ENCODE measurements around the gene TTL.
"Not testable (repeated sequence)": the region's sequence is repeated elsewhere in the genome, so short reads cannot be mapped to it uniquely, and the experiment has no call there.

The TTL gene

DNA sequence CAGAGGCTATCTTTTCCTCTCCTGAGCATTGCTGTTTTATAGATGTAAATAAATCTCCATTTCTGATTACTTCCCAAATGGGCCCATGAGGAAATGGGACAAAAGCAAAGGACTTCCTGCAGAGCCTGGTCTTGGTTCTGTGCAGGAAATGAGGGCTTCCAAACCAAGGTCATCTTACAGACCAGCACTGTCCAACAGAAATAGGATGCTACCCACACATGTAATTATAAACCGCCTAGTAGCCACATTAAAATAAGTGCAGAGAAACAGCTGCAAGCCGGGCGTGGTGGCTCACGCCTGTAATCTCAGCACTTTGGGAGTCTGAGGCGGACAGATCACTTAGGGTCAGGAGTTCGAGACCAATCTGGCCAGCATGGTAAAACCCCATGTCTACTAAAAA, 6.2 kb downstream of the TTL start:
- Mint-ChIP-seq H3K27me3 (no peaks in the 10 kb centered on the region), H3K4me3 (no peak overlapping the region), H3K36me3 (peaks cover 2% of the 10 kb centered on the region), H3K9me3 (ENCODE audit: low read depth) (no peaks in the 10 kb centered on the region), H3K4me1 (ENCODE audit: low read depth) (peaks cover 14% of the 10 kb centered on the region), H3K27ac (no peak overlapping the region)

DNA sequence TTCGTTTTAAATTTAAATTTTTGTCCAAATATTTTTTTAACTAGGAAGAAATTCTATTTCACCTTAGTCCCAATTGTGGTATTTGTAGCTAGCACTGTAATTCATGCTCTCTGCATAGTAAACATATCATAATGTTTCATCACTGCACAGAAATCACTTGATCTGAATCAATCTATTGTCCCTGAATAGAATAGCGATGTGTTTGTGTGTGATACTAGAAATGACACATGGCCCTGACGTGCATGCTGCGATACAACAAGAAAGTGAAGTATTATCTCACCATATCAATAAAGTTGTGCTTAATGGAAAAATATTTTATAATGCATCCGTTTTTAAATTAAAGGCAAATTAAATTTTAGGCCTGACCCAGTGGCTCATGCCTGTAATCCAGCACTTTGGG, 10.0 kb downstream of the TTL start:
- no peak overlapping the region for H3K27ac Mint-ChIP-seq
- H3K27me3 Mint-ChIP-seq = no peaks in the 10 kb centered on the region
- no peaks in the 10 kb centered on the region for H3K9me3 Mint-ChIP-seq (ENCODE audit: low read depth)
- H3K36me3 Mint-ChIP-seq = peaks cover 3% of the 10 kb centered on the region
- no peak overlapping the region for H3K4me3 Mint-ChIP-seq
- peaks cover 4% of the 10 kb centered on the region for H3K4me1 Mint-ChIP-seq (ENCODE audit: low read depth)

DNA sequence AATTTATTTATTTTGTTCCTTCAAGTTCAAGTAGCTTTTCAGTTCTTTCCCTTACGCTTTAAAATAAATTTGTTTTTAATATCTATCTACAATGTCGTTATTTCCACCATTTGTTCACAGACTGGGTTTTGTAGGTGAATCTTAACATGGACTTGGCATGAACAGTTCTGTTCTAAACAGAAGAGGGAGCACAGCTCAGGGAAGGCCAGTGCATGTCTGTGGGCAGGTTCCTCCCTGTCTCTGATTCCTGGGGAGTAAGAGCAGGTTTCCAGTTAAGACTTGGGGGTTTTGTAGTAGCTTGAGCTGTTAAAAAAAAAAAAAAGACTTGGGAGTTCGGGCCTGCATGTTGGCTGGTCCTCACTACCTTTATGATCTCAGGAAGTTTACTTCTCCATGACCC, 11.1 kb downstream of the TTL start:
- Mint-ChIP-seq H3K4me3 (no peak overlapping the region), H3K27me3 (no peaks in the 10 kb centered on the region), H3K27ac (no peak overlapping the region), H3K9me3 (ENCODE audit: low read depth) (no peaks in the 10 kb centered on the region), H3K36me3 (peaks cover 3% of the 10 kb centered on the region), H3K4me1 (ENCODE audit: low read depth) (no peaks in the 10 kb centered on the region)

DNA sequence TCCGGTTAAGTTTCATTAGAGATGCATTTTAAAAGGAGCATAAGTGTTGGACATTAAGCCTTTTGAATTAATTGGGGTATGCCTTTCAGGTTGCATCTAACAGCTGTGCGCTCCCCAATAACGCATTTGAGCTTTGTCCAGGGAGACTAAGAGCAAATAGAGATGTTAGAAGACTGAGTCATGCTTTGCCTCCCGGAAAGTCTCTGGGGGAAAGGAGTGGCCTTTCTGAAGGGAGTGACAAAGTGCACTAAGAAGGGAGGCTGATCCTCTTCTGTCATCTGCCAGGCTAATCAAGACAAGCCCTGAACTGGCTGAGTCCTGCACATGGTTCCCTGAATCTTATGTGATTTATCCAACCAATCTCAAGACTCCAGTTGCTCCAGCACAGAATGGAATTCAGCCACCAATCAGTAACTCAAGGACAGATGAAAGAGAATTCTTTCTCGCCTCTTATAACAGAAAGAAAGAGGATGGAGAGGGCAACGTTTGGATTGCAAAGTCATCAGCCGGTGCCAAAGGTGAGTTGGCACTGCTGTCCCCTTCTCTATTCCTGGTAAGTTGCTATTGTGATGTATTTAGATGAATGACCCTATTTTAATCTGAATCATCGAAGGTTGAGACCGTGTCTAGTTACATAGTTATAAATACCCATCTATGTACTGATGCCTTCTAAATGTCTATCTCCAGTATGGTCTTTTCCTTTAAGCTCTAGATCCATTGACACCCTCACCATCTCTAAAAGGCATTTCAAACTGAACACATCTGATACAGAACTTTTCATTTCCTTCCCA, 12.1 kb downstream of the TTL start:
- no peak overlapping the region for H3K27ac Mint-ChIP-seq
- no peak overlapping the region for H3K4me3 Mint-ChIP-seq
- H3K9me3 Mint-ChIP-seq (ENCODE audit: low read depth) = no peaks in the 10 kb centered on the region
- peaks cover 3% of the 10 kb centered on the region for H3K36me3 Mint-ChIP-seq
- H3K27me3 Mint-ChIP-seq = no peaks in the 10 kb centered on the region
- no peaks in the 10 kb centered on the region for H3K4me1 Mint-ChIP-seq (ENCODE audit: low read depth)

DNA sequence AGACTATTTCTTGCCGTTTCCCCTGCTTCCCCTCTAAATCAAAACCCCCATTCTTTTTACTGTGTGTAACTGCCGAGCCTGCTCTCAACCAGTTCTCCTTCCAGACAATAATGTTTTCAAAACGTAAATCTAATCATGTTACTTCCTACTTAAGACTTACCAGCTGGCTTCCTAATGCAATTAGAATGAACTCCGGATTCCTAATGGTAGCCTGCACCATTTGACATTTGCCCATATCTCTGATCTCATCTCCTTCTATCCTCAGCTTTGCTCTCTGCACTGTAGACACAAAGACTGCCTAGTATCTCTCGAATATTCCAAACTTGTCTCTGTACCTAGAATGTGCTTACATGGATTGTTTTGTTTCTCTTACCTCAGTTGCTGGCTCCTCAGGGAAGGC, 12.9 kb downstream of the TTL start:
- no peaks in the 10 kb centered on the region for H3K4me1 Mint-ChIP-seq (ENCODE audit: low read depth)
- H3K4me3 Mint-ChIP-seq = no peak overlapping the region
- H3K27me3 Mint-ChIP-seq = no peaks in the 10 kb centered on the region
- no peak overlapping the region for H3K27ac Mint-ChIP-seq
- peaks cover 3% of the 10 kb centered on the region for H3K36me3 Mint-ChIP-seq
- no peaks in the 10 kb centered on the region for H3K9me3 Mint-ChIP-seq (ENCODE audit: low read depth)

DNA sequence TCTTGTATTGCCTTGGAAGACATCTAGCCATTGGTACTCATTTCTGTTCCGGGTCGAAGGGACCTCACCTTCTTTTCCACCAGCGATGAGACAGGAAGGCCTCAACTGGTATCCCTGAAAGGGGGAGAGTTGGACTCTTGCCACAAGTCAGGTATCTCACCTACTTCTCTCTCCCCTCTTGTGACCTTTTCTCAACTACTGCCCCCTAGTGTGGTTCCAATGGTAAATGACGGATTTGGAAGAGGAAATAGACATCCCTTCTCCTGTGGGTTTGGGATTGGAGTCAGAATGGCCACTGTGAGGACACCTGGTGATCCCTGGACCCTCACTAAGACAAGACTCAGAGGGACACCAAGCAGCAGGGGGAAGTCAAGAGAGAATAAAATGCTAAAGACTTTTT, 13.9 kb downstream of the TTL start:
- not testable (repeated sequence) for H3K4me3 Mint-ChIP-seq; H3K9me3 Mint-ChIP-seq (ENCODE audit: low read depth); H3K27ac Mint-ChIP-seq; H3K36me3 Mint-ChIP-seq; H3K4me1 Mint-ChIP-seq (ENCODE audit: low read depth); H3K27me3 Mint-ChIP-seq

DNA sequence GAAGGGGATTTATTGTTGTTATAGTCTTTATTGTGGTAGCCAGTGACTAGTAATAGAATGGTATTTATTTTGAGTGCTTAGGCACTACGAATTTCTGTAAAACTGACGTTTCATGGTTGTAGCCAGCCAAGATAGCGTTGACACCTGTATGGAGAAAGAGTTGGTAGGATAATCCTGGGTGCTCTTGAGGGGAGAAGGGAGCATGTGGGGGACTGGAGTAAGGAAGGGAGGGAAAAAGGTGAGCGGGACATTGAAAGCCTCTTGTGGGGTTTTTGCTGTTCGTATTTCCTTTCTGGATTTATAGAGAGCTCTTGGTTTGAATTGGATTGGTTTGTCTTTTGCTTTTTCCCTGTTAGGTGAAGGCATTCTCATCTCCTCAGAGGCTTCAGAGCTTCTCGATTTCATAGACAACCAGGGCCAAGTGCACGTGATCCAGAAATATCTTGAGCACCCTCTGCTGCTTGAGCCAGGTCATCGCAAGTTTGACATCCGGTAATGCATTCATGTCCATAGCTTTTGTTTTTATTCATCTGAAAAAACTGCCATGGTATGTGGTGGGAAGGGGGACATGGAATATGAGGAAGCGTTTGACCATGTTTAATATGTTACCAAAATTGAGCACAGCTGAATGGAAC, 19.0 kb downstream of the TTL start:
- H3K27ac Mint-ChIP-seq; H3K4me1 Mint-ChIP-seq (ENCODE audit: low read depth); H3K4me3 Mint-ChIP-seq; H3K27me3 Mint-ChIP-seq; H3K9me3 Mint-ChIP-seq (ENCODE audit: low read depth); H3K36me3 Mint-ChIP-seq: not testable (repeated sequence)

DNA sequence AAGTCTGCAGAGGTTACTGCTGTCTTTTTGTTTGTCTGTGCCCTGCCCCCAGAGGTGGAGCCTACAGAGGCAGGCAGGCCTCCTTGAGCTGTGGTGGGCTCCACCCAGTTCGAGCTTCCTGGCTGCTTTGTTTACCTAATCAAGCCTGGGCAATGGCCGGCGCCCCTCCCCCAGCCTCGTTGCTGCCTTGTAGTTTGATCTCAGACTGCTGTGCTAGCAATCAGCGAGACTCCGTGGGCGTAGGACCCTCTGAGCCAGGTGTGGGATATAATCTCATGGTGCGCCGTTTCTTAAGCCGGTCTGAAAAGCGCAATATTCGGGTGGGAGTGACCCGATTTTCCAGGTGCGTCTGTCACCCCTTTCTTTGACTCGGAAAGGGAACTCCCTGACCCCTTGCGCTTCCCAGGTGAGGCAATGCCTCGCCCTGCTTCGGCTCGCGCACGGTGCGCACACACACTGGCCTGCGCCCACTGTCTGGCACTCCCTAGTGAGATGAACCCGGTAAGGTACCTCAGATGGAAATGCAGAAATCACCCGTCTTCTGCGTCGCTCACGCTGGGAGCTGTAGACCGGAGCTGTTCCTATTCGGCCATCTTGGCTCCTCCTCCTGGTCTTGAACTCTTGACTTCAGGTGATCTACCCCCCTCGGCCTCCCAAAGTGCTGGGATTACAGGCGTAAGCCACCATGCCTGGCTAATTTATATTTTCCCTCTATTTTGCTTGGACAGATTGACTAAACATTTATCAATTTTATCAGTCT, 27.5 kb downstream of the TTL start:
- H3K27ac Mint-ChIP-seq; H3K27me3 Mint-ChIP-seq; H3K4me1 Mint-ChIP-seq (ENCODE audit: low read depth); H3K9me3 Mint-ChIP-seq (ENCODE audit: low read depth); H3K4me3 Mint-ChIP-seq; H3K36me3 Mint-ChIP-seq: not testable (repeated sequence)

DNA sequence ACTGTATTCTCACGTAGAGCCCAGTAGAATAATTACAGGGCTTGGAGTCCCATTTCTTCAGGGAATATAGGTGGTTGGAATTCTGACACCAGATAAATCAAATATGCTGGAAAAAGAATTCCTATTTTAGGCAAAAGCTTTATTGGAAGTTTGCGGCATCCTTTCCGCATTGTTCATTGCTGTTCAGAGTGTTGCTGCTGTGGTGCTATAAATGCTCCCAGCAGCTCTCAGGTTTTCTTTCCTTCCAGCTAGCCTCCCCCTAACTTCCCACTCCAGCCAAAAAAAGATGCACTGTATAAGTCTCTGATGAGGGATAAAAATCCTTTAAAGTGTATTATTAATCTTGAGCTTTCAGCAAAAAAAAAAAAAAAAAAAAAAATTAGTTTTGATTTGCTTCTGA, 34.8 kb downstream of the TTL start:
- peaks cover 25% of the 10 kb centered on the region for H3K36me3 Mint-ChIP-seq
- H3K4me3 Mint-ChIP-seq = no peak overlapping the region
- no peaks in the 10 kb centered on the region for H3K9me3 Mint-ChIP-seq (ENCODE audit: low read depth)
- no peaks in the 10 kb centered on the region for H3K4me1 Mint-ChIP-seq (ENCODE audit: low read depth)
- H3K27ac Mint-ChIP-seq = no peak overlapping the region
- no peaks in the 10 kb centered on the region for H3K27me3 Mint-ChIP-seq

DNA sequence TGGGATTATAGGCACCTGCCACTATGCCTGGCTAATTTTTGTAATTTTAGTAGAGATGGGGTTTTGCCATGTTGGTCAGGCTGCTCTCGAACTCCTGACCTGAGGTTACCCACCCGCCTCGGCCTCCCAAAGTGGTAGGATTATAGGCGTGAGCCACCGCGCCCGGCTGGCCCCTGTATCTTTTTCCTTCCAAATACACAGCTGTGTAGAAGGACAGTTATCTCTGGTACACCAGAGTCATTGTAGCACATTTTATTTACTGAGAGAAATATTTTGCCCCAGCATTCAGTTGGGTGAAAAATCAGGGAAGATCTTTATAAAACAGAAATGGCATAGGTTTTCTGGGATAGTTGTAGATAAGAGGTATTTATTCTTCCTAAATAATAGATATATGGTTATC, 36.9 kb downstream of the TTL start:
- Mint-ChIP-seq H3K4me1 (ENCODE audit: low read depth) (no peaks in the 10 kb centered on the region), H3K9me3 (ENCODE audit: low read depth) (no peaks in the 10 kb centered on the region), H3K27ac (no peak overlapping the region), H3K4me3 (no peak overlapping the region), H3K27me3 (no peaks in the 10 kb centered on the region), H3K36me3 (peaks cover 31% of the 10 kb centered on the region)

DNA sequence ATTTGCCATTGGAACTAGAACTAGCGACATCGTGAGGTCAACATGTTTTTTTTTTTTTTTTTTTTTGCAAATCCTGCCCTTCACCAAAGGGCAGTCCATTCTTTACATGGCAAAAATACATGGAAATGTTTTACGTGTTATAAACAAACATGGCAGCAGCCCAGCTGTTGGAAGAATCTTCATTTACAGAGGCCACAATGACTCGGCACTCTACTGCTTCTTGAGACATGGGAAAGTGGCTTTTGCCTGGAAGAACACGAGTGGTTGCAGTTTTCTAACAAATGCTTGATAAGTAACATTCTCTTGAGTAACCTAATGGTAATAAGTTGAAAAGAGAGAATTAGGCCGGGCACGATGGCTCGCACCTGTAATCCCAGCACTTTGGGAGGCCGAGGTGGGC, 37.5 kb downstream of the TTL start:
- Mint-ChIP-seq H3K27ac (no peak overlapping the region), H3K4me1 (ENCODE audit: low read depth) (no peaks in the 10 kb centered on the region), H3K4me3 (no peak overlapping the region), H3K36me3 (peaks cover 35% of the 10 kb centered on the region), H3K9me3 (ENCODE audit: low read depth) (no peaks in the 10 kb centered on the region), H3K27me3 (no peaks in the 10 kb centered on the region)

DNA sequence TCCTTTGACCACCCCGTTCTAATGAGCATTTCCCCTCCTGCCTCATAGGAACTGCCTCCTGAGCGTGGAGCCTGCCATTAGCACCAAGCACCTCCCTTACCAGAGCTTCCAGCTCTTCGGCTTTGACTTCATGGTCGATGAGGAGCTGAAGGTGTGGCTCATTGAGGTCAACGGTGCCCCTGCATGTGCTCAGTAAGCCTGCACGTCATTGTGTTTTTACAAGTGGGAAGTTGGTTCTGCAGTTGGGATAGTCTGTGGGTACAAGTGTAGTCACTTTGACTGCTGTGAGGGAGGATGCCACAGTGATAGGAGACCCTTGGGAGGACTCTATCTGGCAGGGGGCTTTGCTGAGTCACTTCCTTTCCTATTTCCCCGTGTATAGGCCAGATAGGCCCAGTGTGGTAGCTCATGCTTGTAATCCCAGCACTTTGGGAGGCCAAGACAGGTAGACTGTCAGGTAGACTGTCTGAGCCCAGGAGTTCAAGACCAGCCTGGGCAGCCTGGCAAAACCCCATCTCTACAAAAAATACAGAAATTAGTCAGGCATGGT, 38.4 kb downstream of the TTL start:
- Mint-ChIP-seq H3K27ac (no peak overlapping the region), H3K27me3 (no peaks in the 10 kb centered on the region), H3K4me3 (no peak overlapping the region), H3K9me3 (ENCODE audit: low read depth) (no peaks in the 10 kb centered on the region), H3K36me3 (peaks cover 28% of the 10 kb centered on the region), H3K4me1 (ENCODE audit: low read depth) (no peaks in the 10 kb centered on the region)

DNA sequence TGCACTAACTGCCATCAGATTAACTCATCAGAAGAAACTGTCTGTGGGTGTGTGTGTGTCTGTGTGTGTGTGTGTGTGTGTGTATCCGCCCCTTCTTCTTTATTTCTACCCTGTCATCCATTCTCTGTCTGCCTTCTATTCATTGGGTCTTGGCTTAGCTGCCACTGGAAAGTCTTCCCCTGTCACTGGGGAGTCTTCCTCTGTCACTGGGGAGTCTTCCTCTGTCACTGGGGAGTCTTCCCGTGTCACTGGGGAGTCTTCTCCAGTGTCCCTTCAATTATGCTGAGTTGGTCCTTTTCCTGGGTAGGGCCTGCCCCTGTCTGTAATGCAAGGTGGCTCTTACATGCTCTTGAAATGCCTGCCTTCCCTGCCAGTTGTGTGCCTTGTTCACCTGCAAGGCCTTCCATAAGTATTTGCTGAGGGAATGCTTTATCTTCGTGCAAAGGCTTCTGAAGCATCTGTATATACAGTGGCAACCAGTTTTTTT, 41.4 kb downstream of the TTL start:
- Mint-ChIP-seq H3K4me1 (ENCODE audit: low read depth) (no peaks in the 10 kb centered on the region), H3K9me3 (ENCODE audit: low read depth) (no peaks in the 10 kb centered on the region), H3K36me3 (peaks cover 30% of the 10 kb centered on the region), H3K27ac (no peak overlapping the region), H3K4me3 (no peak overlapping the region), H3K27me3 (no peaks in the 10 kb centered on the region)

DNA sequence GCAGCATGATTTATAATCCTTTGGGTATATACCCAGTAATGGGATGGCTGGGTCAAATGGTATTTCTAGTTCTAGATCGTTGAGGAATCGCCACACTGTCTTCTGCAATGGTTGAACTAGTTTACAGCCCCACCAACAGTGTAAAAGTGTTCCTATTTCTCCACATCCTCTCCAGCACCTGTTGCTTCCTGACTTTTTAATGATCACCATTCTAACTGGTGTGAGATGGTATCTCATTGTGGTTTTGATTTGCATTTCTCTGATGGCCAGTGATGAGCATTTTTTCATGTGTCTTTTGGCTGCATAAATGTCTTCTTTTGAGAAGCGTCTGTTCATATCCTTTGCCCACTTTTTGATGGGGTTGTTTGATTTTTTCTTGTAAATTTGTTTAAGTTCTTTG, 42.3 kb downstream of the TTL start:
- H3K36me3 Mint-ChIP-seq = peaks cover 28% of the 10 kb centered on the region
- H3K27ac Mint-ChIP-seq; H3K4me1 Mint-ChIP-seq (ENCODE audit: low read depth); H3K9me3 Mint-ChIP-seq (ENCODE audit: low read depth); H3K27me3 Mint-ChIP-seq; H3K4me3 Mint-ChIP-seq: not testable (repeated sequence)

DNA sequence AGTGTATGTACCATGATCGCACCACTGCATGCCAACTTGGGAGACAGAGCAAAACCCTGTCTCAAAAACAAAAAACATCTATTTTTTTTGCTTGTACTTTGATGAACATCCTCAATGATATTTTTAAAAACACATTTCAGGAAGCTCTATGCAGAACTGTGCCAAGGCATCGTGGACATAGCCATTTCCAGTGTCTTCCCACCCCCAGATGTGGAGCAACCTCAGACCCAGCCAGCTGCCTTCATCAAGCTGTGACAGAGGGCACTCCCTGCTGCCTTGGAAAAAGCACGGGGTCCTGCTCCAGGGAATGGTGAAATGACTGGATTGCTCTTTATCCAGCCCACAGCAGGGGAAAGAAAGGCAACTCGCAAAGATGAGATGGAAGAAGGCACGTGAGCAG, 46.6 kb downstream of the TTL start:
- Mint-ChIP-seq H3K4me1 (ENCODE audit: low read depth) (no peaks in the 10 kb centered on the region), H3K4me3 (no peak overlapping the region), H3K27ac (no peak overlapping the region), H3K36me3 (peaks cover 23% of the 10 kb centered on the region), H3K9me3 (ENCODE audit: low read depth) (no peaks in the 10 kb centered on the region), H3K27me3 (no peaks in the 10 kb centered on the region)
